Measurements from ENCODE around the gene UPP2. TPM values are rescaled to one million over a fixed set of nuclear protein-coding genes. Genes with fewer than 3 reads are reported as not detected.

The UPP2 gene
- total and polyA plus RNA-seq, 4 donors: 0.51 to 9.0 (median 1.3) TPM

GRCh38 chr2:158060160-158060834 lies 41.4 kb upstream of the UPP2 start:
- no peaks in the 10 kb centered on the region for H3K27me3 ChIP-seq (ENCODE audit: control insufficient read depth in 4 of 4, insufficient read depth in 4 of 4, low read length in 3 of 4)
- WGBS: 93% methylated on average over 2 of the region's 2 CpGs
- H3K9me3 ChIP-seq (ENCODE audit: control insufficient read depth in 4 of 4, low read length in 3 of 4): no peaks in the 10 kb centered on the region
- H3K36me3 ChIP-seq (ENCODE audit: control insufficient read depth in 4 of 4, insufficient read depth in 3 of 4, low read depth in 1 of 4, low read length in 3 of 4): no peaks in the 10 kb centered on the region
- DNase-seq (ENCODE audit: low spot score): no peak
- H3K4me3 ChIP-seq (ENCODE audit: low read depth in 1 of 3, low read length in 3 of 3): no peak overlapping the region
- H3K4me1 ChIP-seq (ENCODE audit: control insufficient read depth in 4 of 4, insufficient read depth in 4 of 4, low read length in 3 of 4): peaks cover 0 to 12% (median 10%) of the 10 kb centered on the region in 4 donors
- TF ChIP-seq GABPA (IDR thresholded peaks at IDR 0.05 in 1 of 2, conservative IDR thresholded peaks at IDR 0.05 in 1 of 2) (no peak), JUND (IDR thresholded peaks at IDR 0.05) (no peak), YY1 (IDR thresholded peaks at IDR 0.05) (no peak), EGR1 (IDR thresholded peaks at IDR 0.05; ENCODE audit: low read depth in 2 of 2) (no peak), TAF1 (conservative IDR thresholded peaks at IDR 0.05) (no peak), FOXA2 (IDR thresholded peaks at IDR 0.05) (no peak), ATF3 (IDR thresholded peaks at IDR 0.05) (no peak), HNF4G (IDR thresholded peaks at IDR 0.05) (no peak), CTCF (IDR thresholded peaks at IDR 0.05; ENCODE audit: low read depth, low read length, missing input control) (no peak)
- TF ChIP-seq, protein P1, sequence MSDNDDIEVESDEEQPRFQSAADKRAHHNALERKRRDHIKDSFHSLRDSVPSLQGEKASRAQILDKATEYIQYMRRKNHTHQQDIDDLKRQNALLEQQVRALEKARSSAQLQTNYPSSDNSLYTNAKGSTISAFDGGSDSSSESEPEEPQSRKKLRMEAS (IDR thresholded peaks at IDR 0.05): no peak
- no peak overlapping the region for H3K27ac ChIP-seq (ENCODE audit: low read depth in 1 of 2, low read length in 2 of 2)
- H3K9ac ChIP-seq (ENCODE audit: low read depth in 1 of 2, low read length in 2 of 2): no peak overlapping the region

DNA sequence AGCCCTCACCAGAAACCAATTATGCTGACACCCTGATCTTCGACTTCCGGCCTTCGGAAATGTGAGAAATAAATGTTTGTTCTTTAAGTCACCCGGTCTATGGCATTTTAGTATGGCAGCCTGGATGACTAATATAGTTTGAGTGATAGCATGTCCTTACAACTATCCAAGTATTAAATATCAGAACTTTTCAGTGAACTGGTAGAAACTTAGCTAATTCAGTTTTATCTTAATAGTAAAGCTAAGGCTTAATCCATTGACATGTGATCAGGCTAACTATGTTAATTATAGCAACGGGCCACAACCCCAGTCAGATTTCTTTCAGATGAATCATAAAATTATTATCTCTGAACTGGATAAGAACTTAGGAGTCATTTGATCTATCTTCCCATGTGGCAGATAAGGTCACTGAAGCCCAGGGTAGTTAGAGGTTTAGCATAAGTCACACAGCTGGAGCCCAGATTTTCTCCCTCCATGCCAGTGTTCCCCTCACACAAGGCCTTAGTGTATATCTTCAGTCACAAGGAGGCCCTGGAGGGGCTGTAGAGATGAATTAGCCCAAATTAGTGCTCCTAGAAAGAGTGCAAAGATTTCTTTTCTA lies 40.7 kb upstream of the UPP2 start:
- 88% methylated on average over 5 of the region's 5 CpGs for WGBS
- TF ChIP-seq EGR1 (IDR thresholded peaks at IDR 0.05; ENCODE audit: low read depth in 2 of 2): no peak
- no peak for TF ChIP-seq HNF4A (conservative IDR thresholded peaks at IDR 0.05)
- TF ChIP-seq, protein P2, sequence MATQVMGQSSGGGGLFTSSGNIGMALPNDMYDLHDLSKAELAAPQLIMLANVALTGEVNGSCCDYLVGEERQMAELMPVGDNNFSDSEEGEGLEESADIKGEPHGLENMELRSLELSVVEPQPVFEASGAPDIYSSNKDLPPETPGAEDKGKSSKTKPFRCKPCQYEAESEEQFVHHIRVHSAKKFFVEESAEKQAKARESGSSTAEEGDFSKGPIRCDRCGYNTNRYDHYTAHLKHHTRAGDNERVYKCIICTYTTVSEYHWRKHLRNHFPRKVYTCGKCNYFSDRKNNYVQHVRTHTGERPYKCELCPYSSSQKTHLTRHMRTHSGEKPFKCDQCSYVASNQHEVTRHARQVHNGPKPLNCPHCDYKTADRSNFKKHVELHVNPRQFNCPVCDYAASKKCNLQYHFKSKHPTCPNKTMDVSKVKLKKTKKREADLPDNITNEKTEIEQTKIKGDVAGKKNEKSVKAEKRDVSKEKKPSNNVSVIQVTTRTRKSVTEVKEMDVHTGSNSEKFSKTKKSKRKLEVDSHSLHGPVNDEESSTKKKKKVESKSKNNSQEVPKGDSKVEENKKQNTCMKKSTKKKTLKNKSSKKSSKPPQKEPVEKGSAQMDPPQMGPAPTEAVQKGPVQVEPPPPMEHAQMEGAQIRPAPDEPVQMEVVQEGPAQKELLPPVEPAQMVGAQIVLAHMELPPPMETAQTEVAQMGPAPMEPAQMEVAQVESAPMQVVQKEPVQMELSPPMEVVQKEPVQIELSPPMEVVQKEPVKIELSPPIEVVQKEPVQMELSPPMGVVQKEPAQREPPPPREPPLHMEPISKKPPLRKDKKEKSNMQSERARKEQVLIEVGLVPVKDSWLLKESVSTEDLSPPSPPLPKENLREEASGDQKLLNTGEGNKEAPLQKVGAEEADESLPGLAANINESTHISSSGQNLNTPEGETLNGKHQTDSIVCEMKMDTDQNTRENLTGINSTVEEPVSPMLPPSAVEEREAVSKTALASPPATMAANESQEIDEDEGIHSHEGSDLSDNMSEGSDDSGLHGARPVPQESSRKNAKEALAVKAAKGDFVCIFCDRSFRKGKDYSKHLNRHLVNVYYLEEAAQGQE (IDR thresholded peaks at IDR 0.05): no peak
- Histone ChIP-seq H3K4me1 (ENCODE audit: control insufficient read depth in 4 of 4, insufficient read depth in 4 of 4, low read length in 3 of 4) (peaks cover 0 to 19% (median 12%) of the 10 kb centered on the region in 4 donors), H3K27me3 (ENCODE audit: control insufficient read depth in 4 of 4, insufficient read depth in 4 of 4, low read length in 3 of 4) (no peaks in the 10 kb centered on the region), H3K9ac (ENCODE audit: low read depth in 1 of 2, low read length in 2 of 2) (no peak overlapping the region), H3K36me3 (ENCODE audit: control insufficient read depth in 4 of 4, insufficient read depth in 3 of 4, low read depth in 1 of 4, low read length in 3 of 4) (no peaks in the 10 kb centered on the region), H3K4me3 (ENCODE audit: low read depth in 1 of 3, low read length in 3 of 3) (no peak overlapping the region), H3K9me3 (ENCODE audit: control insufficient read depth in 4 of 4, low read length in 3 of 4) (no peaks in the 10 kb centered on the region), H3K27ac (ENCODE audit: low read depth in 1 of 2, low read length in 2 of 2) (no peak overlapping the region)
- DNase-seq (ENCODE audit: low spot score): no peak
